HCT116 (cell line): ENCODE results near the gene SCTR. TPM values are rescaled to one million over a fixed set of nuclear protein-coding genes. Genes with fewer than 3 reads are reported as not detected.

ENCODE experiments used
- ATAC-seq: fragments of 200-7000 bp; cut with Tn5 transposase; 2 replicates; pipeline ENCODE4 v1.9.1; 2020; ENCODE audit warnings: mild to moderate bottlenecking, moderate library complexity
- BruUV-seq: library from RNA; stranded (reverse); fragments of 400-500 nt; replicated peaks from 2 replicates; lab custom pipeline; 2021; lab: Mats Ljungman, UMichigan
- CTCF ChIA-PET: fragments of 300-600 bp; sonication (Branson Sonifier 250); formaldehyde crosslinking; loops from one replicate; lab custom pipeline; 2021; ENCODE audit warnings: antibody characterized with exemption; lab: Charles Lee
- POLR2A ChIA-PET: fragments of 300-600, 350-600 bp; sonication (Branson Sonifier 250); formaldehyde crosslinking; loops from one replicate; lab custom pipeline; 2021; ENCODE audit warnings: antibody characterized with exemption; lab: Charles Lee
- RAD21 ChIA-PET, 2 experiments: fragments of 300-600 bp; sonication (Branson Sonifier 250); formaldehyde crosslinking; loops; one replicate each; lab custom pipeline; 2023; ENCODE audit warnings: low total read pairs in 2 of 2; ENCODE audit not compliant: uncharacterized antibody in 2 of 2, unreplicated experiment in 2 of 2, low non-redundant PET in 1 of 2; lab: Charles Lee
- DNase-seq: peaks from one replicate; pipeline ENCODE4 v3.0.0-alpha.2; 2010; ENCODE audit warnings: low read depth, low spot score
- H2AFZ ChIP-seq: fragments of 200-600 bp; shearing (Covaris generic), sonication (generic); 2 replicates; pipeline ENCODE4 v1.6.1; 2017; ENCODE audit warnings: low read depth, mixed run types, mixed read lengths, antibody characterized with exemption, low read length; ENCODE audit not compliant: poor library complexity, severe bottlenecking
- H3K27ac ChIP-seq: 2 replicates; pipeline ENCODE4 v1.5.1; 2012; ENCODE audit warnings: low read depth, low read length
- H3K27me3 ChIP-seq: fragments of 200-600 bp; sonication (generic); 2 replicates; pipeline ENCODE4 v1.6.1; 2016; ENCODE audit warnings: mixed run types, low read length, mixed read lengths; ENCODE audit not compliant: insufficient read depth
- H3K36me3 ChIP-seq, 2 experiments: fragments of 200-500 bp in 1 of 2; fragments of 200-600 bp in 1 of 2; sonication (Bioruptor generic) in 1 of 2; sonication (generic) in 1 of 2; 2 replicates each; pipeline versions ENCODE4 v1.5.1 to v1.6.1; 2014 to 2016; ENCODE audit warnings: low read length in 2 of 2, inconsistent platforms in 1 of 2, mixed read lengths in 1 of 2, mixed run types in 1 of 2; ENCODE audit not compliant: insufficient read depth in 2 of 2, control insufficient read depth in 1 of 2
- H3K4me1 ChIP-seq, 2 experiments: fragments of 200-600 bp in 1 of 2; sonication (generic) in 1 of 2; 2 replicates each; pipeline versions ENCODE4 v1.5.1 to v1.6.1; 2012 to 2017; ENCODE audit warnings: low read length in 2 of 2, inconsistent platforms in 1 of 2, mild to moderate bottlenecking in 1 of 2, mixed read lengths in 1 of 2, mixed run types in 1 of 2, moderate library complexity in 1 of 2; ENCODE audit not compliant: insufficient read depth in 2 of 2, control insufficient read depth in 1 of 2
- H3K4me2 ChIP-seq: fragments of 200-600 bp; sonication (generic); 2 replicates; pipeline ENCODE4 v1.6.1; 2017; ENCODE audit warnings: mixed run types, low read length, mixed read lengths
- H3K4me3 ChIP-seq, 2 experiments: fragments of 200-600 bp in 1 of 2; sonication (generic) in 1 of 2; replicated peaks in 1 of 2; 2 replicates each; pipeline ENCODE4 v1.5.1; 2011 to 2016; ENCODE audit warnings: low read length in 2 of 2, control low read depth in 1 of 2, low read depth in 1 of 2, mild to moderate bottlenecking in 1 of 2, mixed read lengths in 1 of 2, mixed run types in 1 of 2
- H3K79me2 ChIP-seq: fragments of 200-600 bp; sonication (generic); 2 replicates; pipeline ENCODE4 v1.6.1; 2017; ENCODE audit warnings: mild to moderate bottlenecking, mixed run types, low read length, moderate library complexity, mixed read lengths; ENCODE audit not compliant: insufficient read depth
- H3K9ac ChIP-seq: fragments of 200-600 bp; sonication (generic); 2 replicates; pipeline ENCODE4 v1.6.1; 2016; ENCODE audit warnings: low read length, mixed read lengths
- H3K9me2 ChIP-seq: fragments of 200-600 bp; sonication (generic), shearing (Covaris generic); 2 replicates; pipeline ENCODE4 v1.6.1; 2017; ENCODE audit warnings: mixed run types, mild to moderate bottlenecking, moderate library complexity; ENCODE audit not compliant: insufficient read depth
- H3K9me3 ChIP-seq, 2 experiments: fragments of 200-500 bp in 1 of 2; fragments of 200-600 bp in 1 of 2; sonication (Bioruptor generic) in 1 of 2; sonication (generic) in 1 of 2; 2 replicates each; pipeline ENCODE4 v1.6.1; 2014 to 2017; ENCODE audit warnings: low read length in 2 of 2, mixed read lengths in 2 of 2, inconsistent platforms in 1 of 2, low read depth in 1 of 2, mild to moderate bottlenecking in 1 of 2, mixed run types in 1 of 2, moderate library complexity in 1 of 2; ENCODE audit not compliant: control insufficient read depth in 1 of 2, insufficient read depth in 1 of 2
- H4K20me1 ChIP-seq: fragments of 200-600 bp; sonication (generic), shearing (Covaris generic); 2 replicates; pipeline ENCODE4 v1.6.1; 2017; ENCODE audit warnings: mixed run types, mild to moderate bottlenecking, moderate library complexity; ENCODE audit not compliant: insufficient read depth
- CBX3 ChIP-seq: IDR thresholded peaks from 2 replicates; pipeline ENCODE4 v1.6.1; 2012; ENCODE audit warnings: low read depth
- CEBPB ChIP-seq: IDR thresholded peaks from 2 replicates; pipeline ENCODE4 v1.6.1; 2012; ENCODE audit warnings: low read depth
- ELF1 ChIP-seq: IDR thresholded peaks from 2 replicates; pipeline ENCODE4 v1.6.1; 2012; ENCODE audit warnings: low read depth, borderline replicate concordance
- EZH2 ChIP-seq: fragments of 200-600 bp; sonication (generic); IDR thresholded peaks from 2 replicates; pipeline ENCODE4 v1.6.1; 2017; ENCODE audit warnings: antibody characterized with exemption, mixed run types
- EZH2phosphoT487 ChIP-seq: fragments of 200-600 bp; IDR thresholded peaks from 2 replicates; pipeline ENCODE4 v1.6.1; 2018; ENCODE audit warnings: antibody characterized with exemption, borderline replicate concordance
- FOSL1 ChIP-seq: IDR thresholded peaks from 2 replicates; pipeline ENCODE4 v1.6.1; 2012; ENCODE audit warnings: low read depth
- JUND ChIP-seq: IDR thresholded peaks from 2 replicates; pipeline ENCODE4 v1.6.1; 2012
- POLR2A ChIP-seq: IDR thresholded peaks from 2 replicates; pipeline ENCODE4 v1.7.0; 2011; ENCODE audit warnings: borderline replicate concordance; ENCODE audit not compliant: insufficient read depth, insufficient read length; ENCODE audit errors: extremely low read depth
- POLR2AphosphoS5 ChIP-seq: IDR thresholded peaks from 2 replicates; pipeline ENCODE4 v1.6.1; 2011; ENCODE audit warnings: mild to moderate bottlenecking, low read depth, low read length, moderate library complexity
- RAD21 ChIP-seq: IDR thresholded peaks from 2 replicates; pipeline ENCODE4 v1.6.1; 2012; ENCODE audit warnings: low read depth, mild to moderate bottlenecking
- SIN3A ChIP-seq: IDR thresholded peaks from 2 replicates; pipeline ENCODE4 v1.6.1; 2012; ENCODE audit warnings: low read depth
- TCF7L2 ChIP-seq: IDR thresholded peaks from 2 replicates; pipeline ENCODE4 v1.7.0; 2011; ENCODE audit warnings: borderline replicate concordance, inconsistent platforms; ENCODE audit not compliant: insufficient read depth, insufficient read length; ENCODE audit errors: extremely low read depth
- YY1 ChIP-seq: IDR thresholded peaks from 2 replicates; pipeline ENCODE4 v1.6.1; 2011; ENCODE audit warnings: low read length, low read depth, moderate library complexity, mild to moderate bottlenecking; ENCODE audit not compliant: insufficient replicate concordance; ENCODE audit errors: extremely low read depth
- intact Hi-C: fragments of 100-400 bp; cut with micrococcal nuclease; formaldehyde crosslinking; loops from 2 replicates; pipeline ENCODE4 v1.10.0; 2022
- total RNA-seq: library from RNA; stranded (reverse); gene quantifications from one replicate; pipeline ENCODE4 v1.2.1, GENCODE V29; 2021; ENCODE audit not compliant: unreplicated experiment
- TF ChIP-seq, protein P1 (sequence below): IDR thresholded peaks from 2 replicates; pipeline ENCODE4 v1.6.1; 2011; ENCODE audit warnings: mild to moderate bottlenecking, low read length, moderate library complexity; ENCODE audit not compliant: insufficient replicate concordance; ENCODE audit errors: extremely low read depth
- TF ChIP-seq, protein P2 (sequence below), 3 experiments: fragments of 200-600 bp in 1 of 3; sonication (generic) in 1 of 3; IDR thresholded peaks in 2 of 3; conservative IDR thresholded peaks in 1 of 3; 2 replicates each; pipeline ENCODE4 v1.5.1; 2012 to 2017; ENCODE audit warnings: low read depth in 2 of 3, low read length in 2 of 3, antibody characterized with exemption in 1 of 3, borderline replicate concordance in 1 of 3, control low read depth in 1 of 3, mild to moderate bottlenecking in 1 of 3, mixed read lengths in 1 of 3, mixed run types in 1 of 3, moderate library complexity in 1 of 3; ENCODE audit not compliant: insufficient read depth in 1 of 3
- TF ChIP-seq, protein P3 (sequence below): IDR thresholded peaks from 2 replicates; pipeline ENCODE4 v1.6.1; 2012; ENCODE audit warnings: low read depth
- TF ChIP-seq, protein P4 (sequence below): IDR thresholded peaks from 2 replicates; pipeline ENCODE4 v1.6.1; 2012
- TF ChIP-seq, protein P5 (sequence below): IDR thresholded peaks from 2 replicates; pipeline ENCODE4 v1.6.1; 2012

Gene SCTR
- total RNA-seq, 1 experiment from 2014 or later = not detected

DNA sequence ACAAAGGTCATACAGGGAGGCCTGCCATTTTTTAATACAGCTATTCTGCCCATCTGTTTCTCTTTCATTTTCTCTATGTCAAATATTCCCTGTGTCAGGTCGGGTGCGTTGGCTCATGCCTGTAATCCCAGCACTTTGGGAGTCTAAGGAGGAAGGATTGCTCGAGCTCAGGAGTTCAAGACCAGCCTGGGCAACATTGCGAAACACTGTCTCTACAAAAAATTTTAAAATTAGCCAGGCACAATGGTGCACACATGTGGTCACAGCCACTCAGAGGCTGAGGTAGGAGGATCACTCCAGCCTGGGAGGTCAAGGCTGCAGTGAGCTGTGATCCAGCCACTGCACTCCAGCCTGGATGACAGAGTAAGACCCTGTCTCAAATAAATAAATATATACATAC is 57.9 kb downstream of the SCTR start:
- CTCF ChIA-PET = interaction anchor here (2.0 kb wide), 1 partner anchor 10 kb away, joined by 7 read pairs; no protein-coding TSS in a partner anchor
- POLR2A ChIA-PET = no interaction called here

More for the DNA sequence above, 57.9 kb downstream of the SCTR start:
- Histone ChIP-seq H3K9me2 (no peaks in the 10 kb centered on the region), H4K20me1 (no peaks in the 10 kb centered on the region), H2AFZ (no peak overlapping the region), H3K27me3 (no peaks in the 10 kb centered on the region), H3K4me2 (no peak overlapping the region), H3K79me2 (no peaks in the 10 kb centered on the region), H3K4me1 (peaks cover 0 to 4% of the 10 kb centered on the region in 2 experiments; a peak in 1 of 4 replicates), H3K9ac (no peak overlapping the region), H3K27ac (no peak overlapping the region), H3K36me3 (no peaks in the 10 kb centered on the region)
- DNase-seq (no peak), ATAC-seq (no peak)
- intact Hi-C loops = no loop called here
- RAD21 ChIA-PET = no interaction called here
- no peak for TF ChIP-seq FOSL1
- no peak for TF ChIP-seq POLR2AphosphoS5
- TF ChIP-seq, protein P1, sequence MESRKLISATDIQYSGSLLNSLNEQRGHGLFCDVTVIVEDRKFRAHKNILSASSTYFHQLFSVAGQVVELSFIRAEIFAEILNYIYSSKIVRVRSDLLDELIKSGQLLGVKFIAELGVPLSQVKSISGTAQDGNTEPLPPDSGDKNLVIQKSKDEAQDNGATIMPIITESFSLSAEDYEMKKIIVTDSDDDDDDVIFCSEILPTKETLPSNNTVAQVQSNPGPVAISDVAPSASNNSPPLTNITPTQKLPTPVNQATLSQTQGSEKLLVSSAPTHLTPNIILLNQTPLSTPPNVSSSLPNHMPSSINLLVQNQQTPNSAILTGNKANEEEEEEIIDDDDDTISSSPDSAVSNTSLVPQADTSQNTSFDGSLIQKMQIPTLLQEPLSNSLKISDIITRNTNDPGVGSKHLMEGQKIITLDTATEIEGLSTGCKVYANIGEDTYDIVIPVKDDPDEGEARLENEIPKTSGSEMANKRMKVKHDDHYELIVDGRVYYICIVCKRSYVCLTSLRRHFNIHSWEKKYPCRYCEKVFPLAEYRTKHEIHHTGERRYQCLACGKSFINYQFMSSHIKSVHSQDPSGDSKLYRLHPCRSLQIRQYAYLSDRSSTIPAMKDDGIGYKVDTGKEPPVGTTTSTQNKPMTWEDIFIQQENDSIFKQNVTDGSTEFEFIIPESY = no peak
- TF ChIP-seq, protein P2, sequence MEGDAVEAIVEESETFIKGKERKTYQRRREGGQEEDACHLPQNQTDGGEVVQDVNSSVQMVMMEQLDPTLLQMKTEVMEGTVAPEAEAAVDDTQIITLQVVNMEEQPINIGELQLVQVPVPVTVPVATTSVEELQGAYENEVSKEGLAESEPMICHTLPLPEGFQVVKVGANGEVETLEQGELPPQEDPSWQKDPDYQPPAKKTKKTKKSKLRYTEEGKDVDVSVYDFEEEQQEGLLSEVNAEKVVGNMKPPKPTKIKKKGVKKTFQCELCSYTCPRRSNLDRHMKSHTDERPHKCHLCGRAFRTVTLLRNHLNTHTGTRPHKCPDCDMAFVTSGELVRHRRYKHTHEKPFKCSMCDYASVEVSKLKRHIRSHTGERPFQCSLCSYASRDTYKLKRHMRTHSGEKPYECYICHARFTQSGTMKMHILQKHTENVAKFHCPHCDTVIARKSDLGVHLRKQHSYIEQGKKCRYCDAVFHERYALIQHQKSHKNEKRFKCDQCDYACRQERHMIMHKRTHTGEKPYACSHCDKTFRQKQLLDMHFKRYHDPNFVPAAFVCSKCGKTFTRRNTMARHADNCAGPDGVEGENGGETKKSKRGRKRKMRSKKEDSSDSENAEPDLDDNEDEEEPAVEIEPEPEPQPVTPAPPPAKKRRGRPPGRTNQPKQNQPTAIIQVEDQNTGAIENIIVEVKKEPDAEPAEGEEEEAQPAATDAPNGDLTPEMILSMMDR (IDR thresholded peaks at IDR 0.05 in 2 of 3, conservative IDR thresholded peaks at IDR 0.05 in 1 of 3; ENCODE audit: borderline replicate concordance in 1 of 3, insufficient read depth in 1 of 3, low read depth in 2 of 3, low read length in 2 of 3) = no peak
- no peak for TF ChIP-seq CEBPB
- no peak for TF ChIP-seq POLR2A
- TF ChIP-seq JUND = no peak
- TF ChIP-seq EZH2 = no peak
- TF ChIP-seq ELF1 = no peak
- TF ChIP-seq SIN3A = no peak
- TF ChIP-seq CBX3 = no peak
- TF ChIP-seq, protein P3, sequence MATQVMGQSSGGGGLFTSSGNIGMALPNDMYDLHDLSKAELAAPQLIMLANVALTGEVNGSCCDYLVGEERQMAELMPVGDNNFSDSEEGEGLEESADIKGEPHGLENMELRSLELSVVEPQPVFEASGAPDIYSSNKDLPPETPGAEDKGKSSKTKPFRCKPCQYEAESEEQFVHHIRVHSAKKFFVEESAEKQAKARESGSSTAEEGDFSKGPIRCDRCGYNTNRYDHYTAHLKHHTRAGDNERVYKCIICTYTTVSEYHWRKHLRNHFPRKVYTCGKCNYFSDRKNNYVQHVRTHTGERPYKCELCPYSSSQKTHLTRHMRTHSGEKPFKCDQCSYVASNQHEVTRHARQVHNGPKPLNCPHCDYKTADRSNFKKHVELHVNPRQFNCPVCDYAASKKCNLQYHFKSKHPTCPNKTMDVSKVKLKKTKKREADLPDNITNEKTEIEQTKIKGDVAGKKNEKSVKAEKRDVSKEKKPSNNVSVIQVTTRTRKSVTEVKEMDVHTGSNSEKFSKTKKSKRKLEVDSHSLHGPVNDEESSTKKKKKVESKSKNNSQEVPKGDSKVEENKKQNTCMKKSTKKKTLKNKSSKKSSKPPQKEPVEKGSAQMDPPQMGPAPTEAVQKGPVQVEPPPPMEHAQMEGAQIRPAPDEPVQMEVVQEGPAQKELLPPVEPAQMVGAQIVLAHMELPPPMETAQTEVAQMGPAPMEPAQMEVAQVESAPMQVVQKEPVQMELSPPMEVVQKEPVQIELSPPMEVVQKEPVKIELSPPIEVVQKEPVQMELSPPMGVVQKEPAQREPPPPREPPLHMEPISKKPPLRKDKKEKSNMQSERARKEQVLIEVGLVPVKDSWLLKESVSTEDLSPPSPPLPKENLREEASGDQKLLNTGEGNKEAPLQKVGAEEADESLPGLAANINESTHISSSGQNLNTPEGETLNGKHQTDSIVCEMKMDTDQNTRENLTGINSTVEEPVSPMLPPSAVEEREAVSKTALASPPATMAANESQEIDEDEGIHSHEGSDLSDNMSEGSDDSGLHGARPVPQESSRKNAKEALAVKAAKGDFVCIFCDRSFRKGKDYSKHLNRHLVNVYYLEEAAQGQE = no peak
- TF ChIP-seq, protein P4, sequence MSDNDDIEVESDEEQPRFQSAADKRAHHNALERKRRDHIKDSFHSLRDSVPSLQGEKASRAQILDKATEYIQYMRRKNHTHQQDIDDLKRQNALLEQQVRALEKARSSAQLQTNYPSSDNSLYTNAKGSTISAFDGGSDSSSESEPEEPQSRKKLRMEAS = no peak
- TF ChIP-seq EZH2phosphoT487 = no peak
- TF ChIP-seq RAD21 = no peak
- TF ChIP-seq TCF7L2 = no peak
- no peak for TF ChIP-seq YY1
- TF ChIP-seq, protein P5, sequence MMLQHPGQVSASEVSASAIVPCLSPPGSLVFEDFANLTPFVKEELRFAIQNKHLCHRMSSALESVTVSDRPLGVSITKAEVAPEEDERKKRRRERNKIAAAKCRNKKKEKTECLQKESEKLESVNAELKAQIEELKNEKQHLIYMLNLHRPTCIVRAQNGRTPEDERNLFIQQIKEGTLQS = no peak
- TF ChIP-seq, all 23 proteins: peak for 0
- no peaks in the 10 kb centered on the region for H3K9me3 ChIP-seq
- H3K4me3 ChIP-seq = no peak overlapping the region
- no TSS peak for BruUV-seq
